CD4-positive, alpha-beta T cell treated with Interleukin-1 beta for 1 hour (primary cell): ENCODE measurements around the gene ADD2.

Source experiments
- DNase-seq, 2 donors: peaks; one replicate each; pipeline ENCODE4 v3.0.0-alpha.2; 2020 to 2022

ADD2 gene

GRCh38 chr2:70718736-70719135 lies 49.3 kb downstream of the ADD2 start:
- no peak for DNase-seq

- DNase-seq: no peak
These were observed 49.8 kb downstream of the ADD2 start for GRCh38 chr2:70718241-70718640.

DNA sequence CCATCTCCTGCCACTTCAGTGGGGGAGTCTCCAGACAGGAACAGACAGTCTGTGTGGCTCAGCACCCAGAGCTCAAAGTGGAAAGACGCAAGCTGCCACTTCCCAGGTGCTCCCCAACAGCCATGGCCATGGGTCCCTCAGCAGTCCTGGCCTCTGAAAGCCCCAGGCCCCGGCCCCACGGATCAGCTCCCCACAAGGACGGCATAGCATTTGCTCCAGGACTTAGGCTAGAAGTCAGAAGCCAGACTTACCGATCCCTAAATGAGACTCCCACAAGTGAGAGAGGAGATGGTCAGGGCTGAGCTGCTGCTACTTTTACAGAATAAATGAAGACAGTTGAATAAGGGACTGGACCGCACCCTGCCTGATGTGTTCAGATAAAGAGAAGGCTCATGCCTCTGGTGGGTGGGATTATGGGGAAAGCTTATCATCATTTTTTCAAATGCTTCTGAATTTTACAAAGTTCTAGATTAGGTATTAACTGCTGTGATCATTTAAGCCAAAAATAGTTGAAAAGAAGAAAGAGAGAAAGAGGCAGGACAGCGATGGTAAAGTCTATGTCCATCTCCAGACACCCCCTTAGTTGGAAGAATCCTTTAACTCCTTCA lies 50.5 kb downstream of the ADD2 start:
- no peak for DNase-seq

DNA sequence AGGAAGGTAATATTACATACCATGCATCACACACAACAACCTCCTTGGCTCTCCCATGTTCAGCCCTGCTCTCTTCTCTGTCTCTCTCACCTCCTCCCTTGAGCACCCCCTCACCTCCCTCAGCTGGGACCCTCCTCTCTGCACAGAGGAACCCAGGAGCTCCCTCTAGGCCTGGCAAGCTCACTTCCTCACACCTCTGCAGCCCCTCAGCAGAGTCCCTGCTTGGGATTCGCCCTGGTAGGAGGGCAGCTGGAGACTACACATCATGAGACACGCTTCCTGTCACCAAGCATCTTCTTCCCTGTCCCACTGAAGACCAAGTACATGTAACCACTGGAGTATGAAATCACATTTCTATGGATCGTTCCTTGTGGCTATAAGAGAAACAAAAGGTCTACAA lies 51.0 kb downstream of the ADD2 start:
- DNase-seq: no peak

- DNase-seq: no peak
These were observed 51.8 kb downstream of the ADD2 start for GRCh38 chr2:70716131-70716743.

DNA sequence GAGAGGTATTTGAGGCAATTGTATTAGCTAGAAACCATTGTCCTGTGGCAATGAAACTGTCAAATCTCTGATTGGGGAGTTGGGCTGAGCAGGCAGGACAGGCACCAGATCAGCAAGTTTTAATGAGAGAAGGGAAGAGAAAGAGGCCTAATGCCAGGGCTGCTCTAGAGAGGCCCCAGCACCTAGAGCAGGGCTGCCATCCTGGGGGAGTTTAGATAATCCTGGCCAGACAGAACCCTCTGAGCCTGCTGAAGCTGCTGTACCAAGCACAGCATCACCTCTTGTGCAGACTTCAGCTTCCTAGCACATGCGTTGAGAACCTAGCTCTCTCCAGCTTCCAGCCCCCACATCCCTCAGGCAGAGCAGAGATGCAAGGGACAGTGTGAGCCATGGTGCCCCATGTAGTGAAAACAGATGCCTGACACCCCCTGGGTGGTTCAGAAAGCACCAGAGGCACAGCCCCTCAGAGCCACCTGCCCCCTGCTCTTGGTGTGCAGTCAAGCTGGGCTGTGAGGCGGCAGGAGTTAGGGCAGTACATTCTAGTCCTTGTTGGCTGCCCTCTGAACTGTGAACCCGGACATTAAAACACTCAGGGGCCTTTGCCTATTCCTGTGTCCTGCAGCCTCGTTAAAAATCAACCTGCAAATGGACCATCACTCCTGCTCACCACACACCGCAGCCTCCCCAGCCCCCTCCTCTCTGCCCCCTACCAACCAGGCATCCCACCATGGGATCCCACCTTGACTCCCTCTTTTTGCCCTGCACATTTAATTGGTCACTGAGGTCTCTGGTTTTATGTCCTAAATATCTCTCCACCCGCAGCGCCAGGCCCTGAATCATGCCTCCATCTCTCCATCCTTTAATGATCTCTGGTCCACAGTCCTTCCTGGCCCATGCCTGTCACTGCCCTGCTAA lies 52.7 kb downstream of the ADD2 start:
- DNase-seq: no peak

GRCh38 chr2:70714141-70714905 lies 53.7 kb downstream of the ADD2 start:
- DNase-seq: no peak

GRCh38 chr2:70712916-70713315 lies 55.1 kb downstream of the ADD2 start:
- no peak for DNase-seq

GRCh38 chr2:70711191-70711590 lies 56.8 kb downstream of the ADD2 start:
- DNase-seq: no peak

GRCh38 chr2:70710038-70710690 lies 57.8 kb downstream of the ADD2 start:
- no peak for DNase-seq

GRCh38 chr2:70709275-70710037 lies 58.5 kb downstream of the ADD2 start:
- DNase-seq: no peak

DNA sequence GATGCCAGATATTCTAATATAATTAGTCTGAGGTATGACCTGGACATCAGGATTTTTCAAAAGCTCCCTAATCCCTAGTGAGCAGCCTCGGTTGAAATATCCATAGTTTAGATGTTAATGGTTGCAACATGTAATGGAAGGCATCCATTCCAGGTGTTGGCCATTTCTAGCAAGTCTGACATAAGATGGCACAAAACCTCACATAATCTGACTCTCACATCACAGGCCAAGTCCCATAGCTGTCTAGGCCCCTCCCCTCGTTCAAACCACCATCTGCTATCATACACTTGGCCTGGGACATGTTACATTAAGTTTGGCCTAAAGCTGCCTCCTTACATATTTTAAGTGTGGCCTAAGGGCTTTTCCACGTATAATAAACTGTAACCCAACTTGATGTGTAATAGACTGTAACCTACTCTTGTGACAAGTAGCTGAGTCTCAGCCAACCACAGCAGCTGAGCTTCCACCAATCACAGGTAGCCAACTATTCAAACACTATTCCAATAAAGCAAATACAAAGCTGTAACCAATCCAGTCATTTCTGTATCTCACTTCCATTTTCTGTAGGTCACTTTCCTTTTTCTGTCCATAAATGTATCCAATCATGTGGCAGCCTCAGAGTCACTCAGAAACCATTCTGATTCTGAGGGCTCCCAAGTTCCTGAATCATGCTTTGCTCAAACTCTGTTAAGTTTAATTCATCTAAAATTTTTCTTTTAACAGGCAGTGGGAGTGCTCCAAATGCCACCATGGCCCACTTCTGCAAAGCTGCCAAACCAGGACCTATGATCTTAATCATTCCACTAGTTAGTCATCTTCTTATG lies 59.4 kb downstream of the ADD2 start:
- no peak for DNase-seq

GRCh38 chr2:70707706-70708105 lies 60.3 kb downstream of the ADD2 start:
- no peak for DNase-seq

DNA sequence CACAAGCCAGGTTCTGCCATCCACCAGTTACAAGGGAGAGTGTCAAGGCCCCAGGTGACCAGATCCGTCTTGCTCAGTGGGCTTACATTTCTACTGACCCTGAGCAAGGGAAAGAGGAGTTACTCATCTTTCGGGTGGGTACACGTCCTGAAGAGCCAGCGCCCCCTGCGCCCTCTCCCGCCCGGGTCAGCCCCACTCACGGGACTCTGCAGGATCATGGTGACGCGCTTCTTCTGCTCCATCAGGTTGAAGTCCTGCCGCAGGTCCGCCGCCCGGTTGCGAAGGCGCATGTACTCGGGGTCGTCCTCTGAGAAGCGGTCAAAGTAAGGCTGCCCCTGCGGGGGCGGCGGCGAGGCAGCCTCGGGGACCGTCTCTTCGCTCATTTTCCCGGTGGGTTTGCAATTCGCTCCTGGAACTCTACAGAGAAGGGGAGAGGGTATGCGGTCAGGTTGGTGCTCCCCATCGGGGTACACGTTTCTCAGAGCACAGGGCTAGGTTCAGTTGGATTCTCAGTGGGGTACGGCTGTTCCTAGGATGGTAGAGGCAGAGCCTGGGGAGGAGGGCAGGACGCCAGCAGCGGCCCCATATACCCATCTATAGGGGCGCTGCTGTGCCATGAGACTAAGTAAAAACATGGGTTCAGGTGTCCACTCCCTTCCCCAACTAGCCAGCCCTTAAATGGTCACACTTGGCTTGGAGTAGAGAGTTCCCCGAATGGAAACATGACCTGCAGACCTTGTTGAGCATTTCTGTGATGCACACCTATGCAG lies 61.8 kb downstream of the ADD2 start:
- no peak for DNase-seq

- DNase-seq: no peak
These were observed 62.7 kb downstream of the ADD2 start for GRCh38 chr2:70705160-70705850.

GRCh38 chr2:70703900-70704549 lies 64.0 kb downstream of the ADD2 start:
- DNase-seq: no peak

DNA sequence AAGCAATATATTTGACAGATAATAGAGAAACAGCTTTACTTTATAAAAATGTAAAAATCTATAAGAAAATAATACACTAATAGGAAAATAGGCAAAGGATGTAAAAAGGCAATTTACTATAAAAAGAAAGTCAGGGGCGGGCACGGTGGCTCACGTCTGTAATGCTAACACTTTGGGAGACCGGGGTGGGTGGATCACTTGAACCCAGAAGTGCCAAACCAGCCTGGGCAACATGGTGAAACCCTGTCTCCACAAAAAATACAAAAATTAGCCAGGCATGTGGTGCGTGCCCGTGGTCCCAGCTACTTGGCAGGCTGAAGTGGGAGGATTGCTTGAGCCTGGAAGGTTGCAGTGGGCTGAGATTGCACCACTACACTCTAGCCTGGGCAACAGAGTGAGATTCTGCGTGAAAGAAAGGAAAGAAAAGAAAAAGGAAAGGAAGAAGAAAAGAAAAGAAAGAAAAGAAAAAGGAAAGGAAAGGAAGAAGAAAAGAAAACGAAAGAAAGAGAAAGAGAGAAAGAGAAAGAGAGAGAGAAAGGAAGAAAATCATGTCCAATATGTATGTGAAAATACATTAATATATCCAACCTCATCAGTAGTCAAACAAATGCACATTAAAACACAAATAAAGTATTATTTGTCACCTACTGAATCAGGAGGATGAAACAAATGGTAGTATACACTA lies 65.1 kb downstream of the ADD2 start:
- DNase-seq: no peak

GRCh38 chr2:70698847-70699246 lies 69.2 kb downstream of the ADD2 start:
- no peak for DNase-seq
